ENCODE results near the gene RTP5. TPM values are rescaled to one million over a fixed set of nuclear protein-coding genes. Genes with fewer than 3 reads are reported as not detected.

RTP5 gene
- total and polyA plus RNA-seq, 5 donors: 0.05 TPM; not detected in 4

GRCh38 chr2:241853651-241854341 lies 15.7 kb upstream of the RTP5 start:
- peak; percentile 55 to 86 (median 75) for DNase-seq
- no peaks in the 10 kb centered on the region for H3K9me3 ChIP-seq (ENCODE audit: control insufficient read depth, low read length)
- intact Hi-C loops (cut with DNase I): no loop called here
- peak; percentile 5 to 44 for ATAC-seq
- peak overlapping the region; percentile 37 for H3K27ac ChIP-seq (ENCODE audit: low read length)
- H3K4me3 ChIP-seq (ENCODE audit: low read length): no peak overlapping the region
- WGBS: 75% methylated on average over 27 of the region's 27 CpGs
- no peaks in the 10 kb centered on the region for H3K27me3 ChIP-seq (ENCODE audit: control insufficient read depth, insufficient read depth)
- H3K4me1 ChIP-seq (ENCODE audit: control insufficient read depth, insufficient read depth, low read length): no peaks in the 10 kb centered on the region

GRCh38 chr2:241854342-241855244 lies 14.9 kb upstream of the RTP5 start:
- Histone ChIP-seq H3K9me3 (ENCODE audit: control insufficient read depth, low read length) (no peaks in the 10 kb centered on the region), H3K27ac (ENCODE audit: low read length) (peak overlapping the region; percentile 37), H3K4me3 (ENCODE audit: low read length) (no peak overlapping the region), H3K27me3 (ENCODE audit: control insufficient read depth, insufficient read depth) (no peaks in the 10 kb centered on the region), H3K4me1 (ENCODE audit: control insufficient read depth, insufficient read depth, low read length) (no peaks in the 10 kb centered on the region)
- DNase-seq (peak; percentile 38 to 75 (median 69)), ATAC-seq (peak; percentile 12 to 27)
- intact Hi-C loops (cut with DNase I): no loop called here
- 48% methylated on average over 21 of the region's 21 CpGs for WGBS

- H3K9me3 ChIP-seq (ENCODE audit: control insufficient read depth, low read length): no peaks in the 10 kb centered on the region
- H3K4me3 ChIP-seq (ENCODE audit: low read length): no peak overlapping the region
- peaks cover 4% of the 10 kb centered on the region for H3K4me1 ChIP-seq (ENCODE audit: control insufficient read depth, insufficient read depth, low read length)
- intact Hi-C loops (cut with DNase I): no loop called here
- DNase-seq: peak in 2 of 3 donors; percentile 20 to 58
- no peaks in the 10 kb centered on the region for H3K27me3 ChIP-seq (ENCODE audit: control insufficient read depth, insufficient read depth)
- ATAC-seq: no peak
- WGBS: 72% methylated on average over 18 of the region's 18 CpGs
- no peak overlapping the region for H3K27ac ChIP-seq (ENCODE audit: low read length)
These were observed 14.2 kb upstream of the RTP5 start for GRCh38 chr2:241855245-241855887.

- no peak for ATAC-seq
- H3K27ac ChIP-seq (ENCODE audit: low read length): no peak overlapping the region
- WGBS: 78% methylated on average over 20 of the region's 20 CpGs
These were observed 13.6 kb upstream of the RTP5 start for GRCh38 chr2:241855888-241856422.

GRCh38 chr2:241857041-241857541 lies 12.4 kb upstream of the RTP5 start:
- no peak overlapping the region for H3K27ac ChIP-seq (ENCODE audit: low read length)

More at GRCh38 chr2:241855888-241856422, 13.6 kb upstream of the RTP5 start:
- Histone ChIP-seq H3K9me3 (ENCODE audit: control insufficient read depth, low read length) (no peaks in the 10 kb centered on the region), H3K27me3 (ENCODE audit: control insufficient read depth, insufficient read depth) (no peaks in the 10 kb centered on the region), H3K4me1 (ENCODE audit: control insufficient read depth, insufficient read depth, low read length) (peaks cover 4% of the 10 kb centered on the region), H3K4me3 (ENCODE audit: low read length) (no peak overlapping the region)
- peak; percentile 17 to 40 (median 32) for DNase-seq
- intact Hi-C loops (cut with DNase I): no loop called here

GRCh38 chr2:241857572-241858121 lies 11.9 kb upstream of the RTP5 start:
- Histone ChIP-seq H3K9me3 (ENCODE audit: control insufficient read depth, low read length) (no peaks in the 10 kb centered on the region), H3K4me1 (ENCODE audit: control insufficient read depth, insufficient read depth, low read length) (peaks cover 4% of the 10 kb centered on the region), H3K27ac (ENCODE audit: low read length) (no peak overlapping the region), H3K4me3 (ENCODE audit: low read length) (no peak overlapping the region), H3K27me3 (ENCODE audit: control insufficient read depth, insufficient read depth) (no peaks in the 10 kb centered on the region)
- intact Hi-C loops (cut with DNase I): no loop called here
- DNase-seq: peak; percentile 15 to 56 (median 51)
- 85% methylated on average over 18 of the region's 18 CpGs for WGBS
- no peak for ATAC-seq

More at GRCh38 chr2:241857041-241857541, 12.4 kb upstream of the RTP5 start:
- 82% methylated on average over 28 of the region's 28 CpGs for WGBS
- H3K4me1 ChIP-seq (ENCODE audit: control insufficient read depth, insufficient read depth, low read length): peaks cover 4% of the 10 kb centered on the region
- no peak overlapping the region for H3K4me3 ChIP-seq (ENCODE audit: low read length)
- no peak for ATAC-seq
- intact Hi-C loops (cut with DNase I): no loop called here
- H3K9me3 ChIP-seq (ENCODE audit: control insufficient read depth, low read length): no peaks in the 10 kb centered on the region
- DNase-seq: peak; percentile 19 to 58 (median 42)
- no peaks in the 10 kb centered on the region for H3K27me3 ChIP-seq (ENCODE audit: control insufficient read depth, insufficient read depth)

- intact Hi-C loops (cut with DNase I): no loop called here
- no peaks in the 10 kb centered on the region for H3K27me3 ChIP-seq (ENCODE audit: control insufficient read depth, insufficient read depth)
- DNase-seq (peak; percentile 47 to 76 (median 75)), ATAC-seq (peak; percentile 17 to 26)
- peak within 1 kb of the TSS; percentile 94 for H3K27ac ChIP-seq (ENCODE audit: low read length)
- H3K4me3 ChIP-seq (ENCODE audit: low read length): peak within 1 kb of the TSS; percentile 12
- peaks cover 4% of the 10 kb centered on the region for H3K4me1 ChIP-seq (ENCODE audit: control insufficient read depth, insufficient read depth, low read length)
- 67% methylated on average over 28 of the region's 28 CpGs for WGBS
- no peaks in the 10 kb centered on the region for H3K9me3 ChIP-seq (ENCODE audit: control insufficient read depth, low read length)
These were observed 11.1 kb upstream of the RTP5 start, which contains the start of gene PDCD1 for GRCh38 chr2:241858206-241859016. PDCD1 (minus strand) TSS chr2:241858894; CDS start chr2:241858838, 56 bp downstream.

- no peaks in the 10 kb centered on the region for H3K27me3 ChIP-seq (ENCODE audit: control insufficient read depth, insufficient read depth)
- no peak overlapping the region for H3K4me3 ChIP-seq (ENCODE audit: low read length)
- peak overlapping the region; percentile 94 for H3K27ac ChIP-seq (ENCODE audit: low read length)
- intact Hi-C loops (cut with DNase I): no loop called here
- no peaks in the 10 kb centered on the region for H3K9me3 ChIP-seq (ENCODE audit: control insufficient read depth, low read length)
- H3K4me1 ChIP-seq (ENCODE audit: control insufficient read depth, insufficient read depth, low read length): peaks cover 4% of the 10 kb centered on the region
- WGBS: 28% methylated on average over 9 of the region's 9 CpGs
- DNase-seq (peak in 1 of 3 donors; percentile 69), ATAC-seq (peak in 1 of 2 donors; percentile 2)
These were observed 10.5 kb upstream of the RTP5 start for GRCh38 chr2:241859017-241859435.

- peak; percentile 60 to 65 for ATAC-seq
- intact Hi-C loops (cut with DNase I): no loop called here
- Histone ChIP-seq H3K9me3 (ENCODE audit: control insufficient read depth, low read length) (no peaks in the 10 kb centered on the region), H3K4me1 (ENCODE audit: control insufficient read depth, insufficient read depth, low read length) (peaks cover 4% of the 10 kb centered on the region), H3K4me3 (ENCODE audit: low read length) (peak overlapping the region; percentile 12), H3K27me3 (ENCODE audit: control insufficient read depth, insufficient read depth) (no peaks in the 10 kb centered on the region), H3K27ac (ENCODE audit: low read length) (peak overlapping the region; percentile 94)
- peak; percentile 73 to 89 (median 88) for DNase-seq
- 9% methylated on average over 30 of the region's 30 CpGs for WGBS
These were observed 9.9 kb upstream of the RTP5 start for GRCh38 chr2:241859436-241860183.

Data from right cardiac atrium (tissue), 5 donors.